Neural cell (in vitro differentiated cells): Measurements from ENCODE around the gene NDRG2. TPM values are rescaled to one million over a fixed set of nuclear protein-coding genes. Genes with fewer than 3 reads are reported as not detected.

Experiments
- H2AFZ ChIP-seq: fragments of 200-600, 300-800 bp; sonication (generic), shearing (Covaris generic); 2 replicates; pipeline ENCODE4 v1.6.0; 2014; ENCODE audit warnings: low read depth, mild to moderate bottlenecking, antibody characterized with exemption, low read length, moderate library complexity
- H3F3A ChIP-seq: fragments of 200-600 bp; shearing (Covaris generic); 2 replicates; pipeline ENCODE4 v1.6.1; 2016; ENCODE audit warnings: mild to moderate bottlenecking, moderate library complexity, mixed read lengths, antibody characterized with exemption, low read length; ENCODE audit not compliant: insufficient read depth, poor library complexity, severe bottlenecking
- H3K27ac ChIP-seq: fragments of 200-600, 300-800 bp; sonication (generic), shearing (Covaris generic); 2 replicates; pipeline ENCODE4 v1.5.1; 2014; ENCODE audit warnings: mild to moderate bottlenecking, low read length, moderate library complexity
- H3K27me3 ChIP-seq: fragments of 300-800, 200-600 bp; sonication (generic), shearing (Covaris generic); 2 replicates; pipeline ENCODE4 v1.6.0; 2014; ENCODE audit warnings: mild to moderate bottlenecking, low read depth, low read length, moderate library complexity; ENCODE audit not compliant: insufficient read depth
- H3K36me3 ChIP-seq: fragments of 300-800, 200-600 bp; sonication (generic), shearing (Covaris generic); 2 replicates; pipeline ENCODE4 v1.5.1; 2014; ENCODE audit warnings: mild to moderate bottlenecking, antibody characterized with exemption, low read length, moderate library complexity; ENCODE audit not compliant: insufficient read depth
- H3K4me2 ChIP-seq: fragments of 300-800, 200-600 bp; sonication (generic), shearing (Covaris generic); 2 replicates; pipeline ENCODE4 v1.6.0; 2014; ENCODE audit warnings: mild to moderate bottlenecking, low read length
- H3K4me3 ChIP-seq: fragments of 300-800, 200-600 bp; sonication (generic), shearing (Covaris generic); 2 replicates; pipeline ENCODE4 v1.5.1; 2014; ENCODE audit warnings: mild to moderate bottlenecking, low read length, moderate library complexity
- H3K79me2 ChIP-seq: fragments of 200-600 bp; shearing (Covaris generic); replicated peaks from 2 replicates; pipeline ENCODE4 v1.6.0; 2014; ENCODE audit warnings: mild to moderate bottlenecking, low read length, moderate library complexity; ENCODE audit not compliant: insufficient read depth
- H3K9ac ChIP-seq: fragments of 300-800, 200-600 bp; sonication (generic), shearing (Covaris generic); 2 replicates; pipeline ENCODE4 v1.6.1; 2016; ENCODE audit warnings: mild to moderate bottlenecking, low read length, mixed read lengths
- H3K9me2 ChIP-seq: fragments of 200-600 bp; shearing (Covaris generic); 2 replicates; pipeline ENCODE4 v1.6.1; 2016; ENCODE audit warnings: mild to moderate bottlenecking, low read length, mixed read lengths; ENCODE audit not compliant: insufficient read depth
- H3K9me3 ChIP-seq: fragments of 200-600, 300-800 bp; sonication (generic), shearing (Covaris generic); 2 replicates; pipeline ENCODE4 v1.6.1; 2016; ENCODE audit warnings: mild to moderate bottlenecking, mixed run types, low read length, moderate library complexity, mixed read lengths
- H4K20me1 ChIP-seq: fragments of 200-600 bp; shearing (Covaris generic); 2 replicates; pipeline ENCODE4 v1.6.1; 2016; ENCODE audit warnings: mild to moderate bottlenecking, mixed run types; ENCODE audit not compliant: insufficient read depth
- EP300 ChIP-seq: fragments of 450-650 bp; conservative IDR thresholded peaks from 2 replicates; pipeline ENCODE4 v1.6.1; 2014; ENCODE audit warnings: antibody characterized with exemption, mild to moderate bottlenecking, moderate library complexity; ENCODE audit not compliant: poor library complexity, severe bottlenecking
- EZH2 ChIP-seq: fragments of 200-600, 300-800 bp; shearing (Covaris generic), sonication (generic); IDR thresholded peaks from 2 replicates; pipeline ENCODE4 v1.6.1; 2014; ENCODE audit warnings: antibody characterized with exemption, low read length, borderline replicate concordance, mild to moderate bottlenecking; ENCODE audit not compliant: insufficient read depth, poor library complexity, severe bottlenecking
- MXI1 ChIP-seq: fragments of 450-650 bp; conservative IDR thresholded peaks from 2 replicates; pipeline ENCODE4 v1.6.1; 2014; ENCODE audit warnings: antibody characterized with exemption, mild to moderate bottlenecking; ENCODE audit not compliant: poor library complexity, severe bottlenecking
- POLR2AphosphoS5 ChIP-seq: IDR thresholded peaks from 2 replicates; pipeline ENCODE4 v1.6.1; 2012
- RAD21 ChIP-seq: fragments of 450-650 bp; conservative IDR thresholded peaks from 2 replicates; pipeline ENCODE4 v1.6.1; 2014; ENCODE audit warnings: antibody characterized with exemption, mild to moderate bottlenecking, moderate library complexity
- SMC3 ChIP-seq: fragments of 450-650 bp; conservative IDR thresholded peaks from 2 replicates; pipeline ENCODE4 v1.6.1; 2014; ENCODE audit warnings: antibody characterized with exemption, mild to moderate bottlenecking, moderate library complexity; ENCODE audit not compliant: poor library complexity
- TAF1 ChIP-seq: IDR thresholded peaks from 2 replicates; pipeline ENCODE4 v1.6.1; 2012; ENCODE audit warnings: low read depth
- polyA plus RNA-seq: library from polyadenylated mRNA; depleted of rRNA; stranded (reverse); fragments of >200 nt; gene quantifications from 2 replicates; pipeline ENCODE4 v1.2.3, GENCODE V29; 2014
- TF ChIP-seq, protein P1 (sequence below): fragments of 450-650 bp; IDR thresholded peaks from 2 replicates; pipeline ENCODE4 v1.5.1; 2014; ENCODE audit warnings: antibody characterized with exemption, mild to moderate bottlenecking, moderate library complexity; ENCODE audit not compliant: poor library complexity, severe bottlenecking
- TF ChIP-seq, protein P2 (sequence below): IDR thresholded peaks from 2 replicates; pipeline ENCODE4 v1.6.1; 2012; ENCODE audit warnings: borderline replicate concordance

Gene NDRG2
- polyA plus RNA-seq, 1 donor from 2014 or later: 43.3 TPM

DNA sequence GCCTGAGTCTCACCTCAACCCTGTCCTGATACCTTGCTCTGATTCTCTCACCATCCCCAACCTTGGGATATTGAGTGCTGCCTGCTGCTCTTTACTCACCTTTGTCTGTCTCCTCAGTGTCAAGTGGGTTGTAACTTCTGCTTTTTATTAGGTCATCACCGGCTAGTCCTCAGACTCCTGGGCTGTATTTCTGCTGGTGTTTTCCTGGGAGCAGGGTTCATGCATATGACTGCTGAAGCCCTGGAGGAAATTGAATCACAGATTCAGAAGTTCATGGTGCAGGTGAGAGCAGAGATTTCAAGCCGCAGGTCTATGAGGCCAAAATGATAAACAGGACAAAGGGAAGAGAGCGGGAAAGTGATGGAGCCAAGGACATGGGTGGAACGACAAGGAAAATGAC is 25.3 kb downstream of the NDRG2 start:
- Histone ChIP-seq H3K36me3 (no peaks in the 10 kb centered on the region), H4K20me1 (no peaks in the 10 kb centered on the region), H3K79me2 (no peaks in the 10 kb centered on the region), H3K27ac (no peak overlapping the region), H3K27me3 (no peaks in the 10 kb centered on the region), H3F3A (no peaks in the 10 kb centered on the region), H3K9me2 (no peaks in the 10 kb centered on the region), H3K9me3 (no peaks in the 10 kb centered on the region), H3K9ac (no peak overlapping the region), H3K4me3 (no peak overlapping the region), H3K4me2 (no peak overlapping the region), H2AFZ (no peak overlapping the region)
- TF ChIP-seq EP300 (no peak), TAF1 (no peak), RAD21 (no peak), MXI1 (no peak), SMC3 (no peak), POLR2AphosphoS5 (no peak), EZH2 (no peak)
- TF ChIP-seq, protein P1, sequence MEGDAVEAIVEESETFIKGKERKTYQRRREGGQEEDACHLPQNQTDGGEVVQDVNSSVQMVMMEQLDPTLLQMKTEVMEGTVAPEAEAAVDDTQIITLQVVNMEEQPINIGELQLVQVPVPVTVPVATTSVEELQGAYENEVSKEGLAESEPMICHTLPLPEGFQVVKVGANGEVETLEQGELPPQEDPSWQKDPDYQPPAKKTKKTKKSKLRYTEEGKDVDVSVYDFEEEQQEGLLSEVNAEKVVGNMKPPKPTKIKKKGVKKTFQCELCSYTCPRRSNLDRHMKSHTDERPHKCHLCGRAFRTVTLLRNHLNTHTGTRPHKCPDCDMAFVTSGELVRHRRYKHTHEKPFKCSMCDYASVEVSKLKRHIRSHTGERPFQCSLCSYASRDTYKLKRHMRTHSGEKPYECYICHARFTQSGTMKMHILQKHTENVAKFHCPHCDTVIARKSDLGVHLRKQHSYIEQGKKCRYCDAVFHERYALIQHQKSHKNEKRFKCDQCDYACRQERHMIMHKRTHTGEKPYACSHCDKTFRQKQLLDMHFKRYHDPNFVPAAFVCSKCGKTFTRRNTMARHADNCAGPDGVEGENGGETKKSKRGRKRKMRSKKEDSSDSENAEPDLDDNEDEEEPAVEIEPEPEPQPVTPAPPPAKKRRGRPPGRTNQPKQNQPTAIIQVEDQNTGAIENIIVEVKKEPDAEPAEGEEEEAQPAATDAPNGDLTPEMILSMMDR: no peak
- TF ChIP-seq, protein P2, sequence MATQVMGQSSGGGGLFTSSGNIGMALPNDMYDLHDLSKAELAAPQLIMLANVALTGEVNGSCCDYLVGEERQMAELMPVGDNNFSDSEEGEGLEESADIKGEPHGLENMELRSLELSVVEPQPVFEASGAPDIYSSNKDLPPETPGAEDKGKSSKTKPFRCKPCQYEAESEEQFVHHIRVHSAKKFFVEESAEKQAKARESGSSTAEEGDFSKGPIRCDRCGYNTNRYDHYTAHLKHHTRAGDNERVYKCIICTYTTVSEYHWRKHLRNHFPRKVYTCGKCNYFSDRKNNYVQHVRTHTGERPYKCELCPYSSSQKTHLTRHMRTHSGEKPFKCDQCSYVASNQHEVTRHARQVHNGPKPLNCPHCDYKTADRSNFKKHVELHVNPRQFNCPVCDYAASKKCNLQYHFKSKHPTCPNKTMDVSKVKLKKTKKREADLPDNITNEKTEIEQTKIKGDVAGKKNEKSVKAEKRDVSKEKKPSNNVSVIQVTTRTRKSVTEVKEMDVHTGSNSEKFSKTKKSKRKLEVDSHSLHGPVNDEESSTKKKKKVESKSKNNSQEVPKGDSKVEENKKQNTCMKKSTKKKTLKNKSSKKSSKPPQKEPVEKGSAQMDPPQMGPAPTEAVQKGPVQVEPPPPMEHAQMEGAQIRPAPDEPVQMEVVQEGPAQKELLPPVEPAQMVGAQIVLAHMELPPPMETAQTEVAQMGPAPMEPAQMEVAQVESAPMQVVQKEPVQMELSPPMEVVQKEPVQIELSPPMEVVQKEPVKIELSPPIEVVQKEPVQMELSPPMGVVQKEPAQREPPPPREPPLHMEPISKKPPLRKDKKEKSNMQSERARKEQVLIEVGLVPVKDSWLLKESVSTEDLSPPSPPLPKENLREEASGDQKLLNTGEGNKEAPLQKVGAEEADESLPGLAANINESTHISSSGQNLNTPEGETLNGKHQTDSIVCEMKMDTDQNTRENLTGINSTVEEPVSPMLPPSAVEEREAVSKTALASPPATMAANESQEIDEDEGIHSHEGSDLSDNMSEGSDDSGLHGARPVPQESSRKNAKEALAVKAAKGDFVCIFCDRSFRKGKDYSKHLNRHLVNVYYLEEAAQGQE: no peak

DNA sequence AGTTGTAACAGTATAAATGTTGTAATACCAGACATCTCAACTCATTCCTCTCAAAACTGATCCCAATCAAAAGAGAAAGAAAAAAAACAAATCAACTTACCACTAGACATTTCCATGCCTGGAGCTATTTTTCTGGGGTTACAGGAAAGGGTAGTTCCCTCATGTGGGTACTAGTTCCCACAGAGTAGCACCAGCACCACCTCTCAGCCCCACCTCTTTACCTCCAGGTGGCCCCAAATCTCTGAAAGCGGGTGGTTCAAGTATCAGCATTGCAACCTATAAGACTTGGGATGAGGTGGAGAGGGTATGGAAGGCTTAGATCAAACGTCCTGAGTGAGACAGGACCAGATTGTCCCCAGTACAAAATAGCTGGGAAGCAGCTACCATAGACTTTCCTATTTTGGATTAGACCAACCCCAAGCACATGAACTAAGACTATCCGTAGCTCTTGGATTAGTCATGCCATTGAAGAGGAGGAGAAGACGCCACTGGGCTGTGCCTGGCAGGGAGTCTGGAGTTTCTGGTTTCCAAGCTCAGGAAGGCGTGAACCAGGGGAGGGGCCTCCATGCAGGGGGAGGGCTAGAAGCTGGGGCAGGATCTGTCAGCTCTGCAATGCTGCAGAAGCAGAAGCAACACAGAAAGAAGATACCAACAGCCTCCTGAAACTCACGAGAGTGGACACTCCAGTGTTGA is 26.0 kb downstream of the NDRG2 start, which contains the start of gene SLC39A2:
TSS of gene SLC39A2 (plus strand) at position 620 of the 693 bp plus-strand sequence. CDS start 154 bp downstream, outside the sequence.
- no peak within 1 kb of the TSS for H3K9ac ChIP-seq
- H3K9me2 ChIP-seq: no peaks in the 10 kb centered on the region
- no peak within 1 kb of the TSS for H2AFZ ChIP-seq
- no peak within 1 kb of the TSS for H3K4me2 ChIP-seq
- H3K27ac ChIP-seq: no peak within 1 kb of the TSS
- peaks cover 4% of the 10 kb centered on the region for H3K36me3 ChIP-seq
- no peaks in the 10 kb centered on the region for H4K20me1 ChIP-seq
- H3K9me3 ChIP-seq: no peaks in the 10 kb centered on the region
- no peaks in the 10 kb centered on the region for H3K79me2 ChIP-seq
- H3K27me3 ChIP-seq: no peaks in the 10 kb centered on the region
- no peak within 1 kb of the TSS for H3K4me3 ChIP-seq
- TF ChIP-seq, protein P2: no peak
- TF ChIP-seq POLR2AphosphoS5 (no peak), EP300 (no peak), MXI1 (no peak), SMC3 (no peak), EZH2 (no peak), TAF1 (no peak), RAD21 (no peak)
- TF ChIP-seq, protein P1: no peak
- H3F3A ChIP-seq: no peaks in the 10 kb centered on the region
